GM12878 (cell line): ENCODE results near the gene MYO7B. TPM values are rescaled to one million over a fixed set of nuclear protein-coding genes. Genes with fewer than 3 reads are reported as not detected.

Experiments
- ATAC-seq: fragments of 200-7000 bp; cut with Tn5 transposase; 3 replicates; pipeline ENCODE4 v1.9.1; 2020; ENCODE audit warnings: mild to moderate bottlenecking, moderate library complexity
- BruUV-seq: library from RNA; stranded (reverse); fragments of 400-500 nt; replicated peaks from 2 replicates; lab custom pipeline; 2021; lab: Mats Ljungman, UMichigan
- CTCF ChIA-PET: fragments of 300-600 bp; sonication (Branson Sonifier 250); formaldehyde crosslinking; extraction: SDS; loops from one replicate; lab custom pipeline; 2021; ENCODE audit warnings: inconsistent platforms; lab: Yijun Ruan, JAX
- POLR2A ChIA-PET: fragments of 350-600 bp; formaldehyde crosslinking; extraction: SDS; loops from one replicate; lab custom pipeline; 2021; ENCODE audit warnings: inconsistent platforms; lab: Charles Lee
- RAD21 ChIA-PET: fragments of 300-600 bp; sonication (Branson Sonifier 250); formaldehyde crosslinking; loops from one replicate; lab custom pipeline; 2023; ENCODE audit warnings: antibody characterized with exemption; ENCODE audit not compliant: unreplicated experiment; lab: Charles Lee
- SMC1A ChIA-PET: fragments of 300-600 bp; sonication (Branson Sonifier 250); formaldehyde crosslinking; loops from one replicate; lab custom pipeline; 2023; ENCODE audit not compliant: unreplicated experiment, uncharacterized antibody; lab: Charles Lee
- DNase-seq: peaks from one replicate; pipeline ENCODE4 v3.0.0-alpha.2; 2011; ENCODE audit warnings: low read depth, low spot score
- FAIRE-seq: peaks from 3 replicates; lab custom pipeline; 2011; peaks lifted over from hg19 to GRCh38; lab: Jason Lieb, UNC
- H2AFZ ChIP-seq: 2 replicates; pipeline ENCODE4 v1.6.0; 2011; ENCODE audit warnings: low read depth, low read length, control low read depth; ENCODE audit not compliant: control insufficient read depth
- H3K27ac ChIP-seq: 2 replicates; pipeline ENCODE4 v1.5.1; 2011; ENCODE audit warnings: control low read depth; ENCODE audit not compliant: control insufficient read depth, insufficient read depth
- H3K27me3 ChIP-seq, 2 experiments: replicated peaks in 1 of 2; 2 replicates each; pipeline versions ENCODE4 v1.6.0 to v1.6.1; 2011; ENCODE audit warnings: low read length in 1 of 2; ENCODE audit not compliant: control insufficient read depth in 2 of 2, insufficient read depth in 2 of 2
- H3K36me3 ChIP-seq, 2 experiments: 2 replicates each; pipeline ENCODE4 v1.5.1; 2011; ENCODE audit warnings: low read length in 1 of 2; ENCODE audit not compliant: control insufficient read depth in 2 of 2, insufficient read depth in 2 of 2
- H3K4me1 ChIP-seq: 2 replicates; pipeline ENCODE4 v1.6.1; 2011; ENCODE audit warnings: mild to moderate bottlenecking, low read length, moderate library complexity, mixed read lengths; ENCODE audit not compliant: control insufficient read depth, insufficient read depth
- H3K4me2 ChIP-seq: 2 replicates; pipeline ENCODE4 v1.6.0; 2011; ENCODE audit warnings: control low read depth; ENCODE audit not compliant: control insufficient read depth, insufficient read depth
- H3K4me3 ChIP-seq: fragments of 200-600 bp; sonication (generic); 2 replicates; pipeline ENCODE4 v1.5.1; 2016
- H3K79me2 ChIP-seq: 2 replicates; pipeline ENCODE4 v1.6.0; 2011; ENCODE audit warnings: low read length; ENCODE audit not compliant: control insufficient read depth, insufficient read depth
- H3K9ac ChIP-seq: 2 replicates; pipeline ENCODE4 v1.8.0; 2011; ENCODE audit warnings: low read length, control low read depth, mixed read lengths; ENCODE audit not compliant: control insufficient read depth, insufficient read depth
- H3K9me3 ChIP-seq: replicated peaks from 3 replicates; pipeline ENCODE4 v1.5.1; 2011; ENCODE audit warnings: mild to moderate bottlenecking, low read length; ENCODE audit not compliant: control insufficient read depth, insufficient read depth
- H4K20me1 ChIP-seq: 2 replicates; pipeline ENCODE4 v1.6.0; 2011; ENCODE audit not compliant: control insufficient read depth, insufficient read depth
- BRCA1 ChIP-seq: IDR thresholded peaks from 2 replicates; pipeline ENCODE4 v1.6.1; 2011; ENCODE audit warnings: low read depth, low read length, improper control_type of control experiment
- CHD2 ChIP-seq: IDR thresholded peaks from 2 replicates; pipeline ENCODE4 v1.6.1; 2011; ENCODE audit warnings: low read depth, low read length, improper control_type of control experiment, borderline replicate concordance
- HDGF ChIP-seq: fragments of 450-650 bp; IDR thresholded peaks from 2 replicates; pipeline ENCODE4 v1.6.1; 2016; ENCODE audit warnings: antibody characterized with exemption
- IKZF1 ChIP-seq: fragments of 450-650 bp; conservative IDR thresholded peaks from 2 replicates; pipeline ENCODE4 v1.6.1; 2017; ENCODE audit warnings: antibody characterized with exemption, mild to moderate bottlenecking
- IRF4 ChIP-seq: IDR thresholded peaks from 2 replicates; pipeline ENCODE4 v1.6.1; 2011; ENCODE audit warnings: low read depth, low read length
- LARP7 ChIP-seq: fragments of 450-650 bp; IDR thresholded peaks from 2 replicates; pipeline ENCODE4 v1.6.1; 2017; ENCODE audit warnings: mild to moderate bottlenecking
- RAD51 ChIP-seq: fragments of 450-650 bp; IDR thresholded peaks from 2 replicates; pipeline ENCODE4 v1.6.1; 2016; ENCODE audit warnings: moderate library complexity, mild to moderate bottlenecking, inconsistent platforms
- RUNX3 ChIP-seq: IDR thresholded peaks from 2 replicates; pipeline ENCODE4 v1.6.1; 2012; ENCODE audit warnings: low read length, inconsistent platforms
- SIX5 ChIP-seq: IDR thresholded peaks from 2 replicates; pipeline ENCODE4 v1.6.1; 2011; ENCODE audit warnings: mild to moderate bottlenecking, low read depth, low read length, moderate library complexity; ENCODE audit not compliant: severe bottlenecking
- SMAD5 ChIP-seq: IDR thresholded peaks from 2 replicates; pipeline ENCODE4 v1.6.1; 2016; ENCODE audit warnings: antibody characterized with exemption, low read depth
- STAT3 ChIP-seq: IDR thresholded peaks from 2 replicates; pipeline ENCODE4 v1.6.1; 2011; ENCODE audit warnings: low read depth, low read length, improper control_type of control experiment
- YBX1 ChIP-seq: fragments of 450-650 bp; IDR thresholded peaks from 2 replicates; pipeline ENCODE4 v1.6.1; 2016; ENCODE audit warnings: antibody characterized with exemption
- ZBTB11 ChIP-seq: fragments of 450-650 bp; formaldehyde crosslinking; IDR thresholded peaks from 2 replicates; pipeline ENCODE4 v1.5.0; 2022; ENCODE audit warnings: mild to moderate bottlenecking, missing genetic modification characterization
- ZNF217 ChIP-seq: fragments of 450-650 bp; IDR thresholded peaks from 2 replicates; pipeline ENCODE4 v1.6.1; 2017; ENCODE audit warnings: antibody characterized with exemption, mild to moderate bottlenecking
- ZNF24 ChIP-seq: fragments of 450-650 bp; IDR thresholded peaks from 2 replicates; pipeline ENCODE4 v1.6.1; 2017; ENCODE audit warnings: antibody characterized with exemption, mild to moderate bottlenecking
- WGBS: methylation state at CpG from one replicate; pipeline ENCODE4 v1.1.6; 2016; ENCODE audit warnings: low lambda C conversion rate; ENCODE audit not compliant: insufficient replicate concordance, insufficient coverage; ENCODE audit errors: missing lambda C conversion rate; 5-methylcytosine and 5-hydroxymethylcytosine counted together
- in situ Hi-C: fragments of 300-500 bp; cut with MboI; formaldehyde crosslinking; loops from 9 replicates; pipeline ENCODE4 v1.14.3; 2018; ENCODE audit warnings: mixed read lengths
- intact Hi-C: fragments of 100-400 bp; cut with micrococcal nuclease; formaldehyde crosslinking; loops from one replicate; pipeline ENCODE4 v1.14.2; 2022; ENCODE audit not compliant: unreplicated experiment
- polyA plus RNA-seq, 11 experiments: library from polyadenylated mRNA; depleted of rRNA in 4 of 11; unstranded in 6 of 11; stranded (reverse) in 5 of 11; fragments of >200 nt; fragmentation: Nextera tagmentation in 4 of 11; fragmentation: Illumina TruSeq in 1 of 11; extraction: Ambion mirVana in 4 of 11; extraction: Trizol in 1 of 11; gene quantifications; 1 replicate in 1 of 11; 2 replicates in 10 of 11; pipeline versions ENCODE4 v1.2.1 to v1.2.3, GENCODE V29; 2011 to 2016; ENCODE audit warnings: inconsistent platforms in 2 of 11, missing spikeins in 2 of 11, low read depth in 1 of 11
- total RNA-seq, 4 experiments: library from RNA; depleted of rRNA in 3 of 4; stranded (reverse); fragments of >200 nt in 3 of 4; fragmentation: Illumina TruSeq in 1 of 4; extraction: Trizol in 1 of 4; gene quantifications; 2 replicates each; pipeline versions ENCODE4 v1.2.1 to v1.2.3, GENCODE V29; 2013 to 2021
- TF ChIP-seq, protein P1 (sequence below): IDR thresholded peaks from 2 replicates; pipeline ENCODE4 v1.6.1; 2011; ENCODE audit warnings: low read depth, mild to moderate bottlenecking, low read length, moderate library complexity, borderline replicate concordance; ENCODE audit errors: extremely low read depth
- TF ChIP-seq, protein P2 (sequence below): fragments of 450-650 bp; IDR thresholded peaks from 2 replicates; pipeline ENCODE4 v1.6.1; 2016; ENCODE audit warnings: mild to moderate bottlenecking, moderate library complexity, borderline replicate concordance

MYO7B gene
- total and polyA plus RNA-seq, 10 of the 15 experiments (the other 5 are each of a cell fraction or from before 2014, with no cell fraction given): 0.08 to 4.8 (median 1.2) TPM

DNA sequence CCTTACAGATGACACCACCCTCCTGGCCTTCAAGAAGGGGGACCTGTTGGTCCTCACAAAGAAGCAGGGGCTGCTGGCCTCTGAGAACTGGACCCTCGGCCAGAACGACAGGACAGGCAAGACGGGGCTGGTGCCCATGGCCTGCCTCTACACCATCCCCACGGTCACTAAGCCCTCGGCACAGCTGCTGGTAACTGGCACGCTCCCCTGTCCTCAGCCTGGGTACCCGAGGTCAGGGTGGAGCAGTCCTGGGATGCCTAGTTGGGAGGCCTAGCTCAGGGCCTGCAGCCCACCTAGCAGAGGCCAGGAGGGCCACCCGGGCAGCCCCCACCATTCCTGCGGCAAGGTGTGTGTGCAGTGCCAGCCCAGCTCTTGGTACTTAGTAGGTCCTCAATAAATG is 94.2 kb downstream of the MYO7B start (continued):
- TF ChIP-seq ZBTB11 (CRISPR knock-in tag) (no peak), HDGF (no peak), IRF4 (no peak)

DNA sequence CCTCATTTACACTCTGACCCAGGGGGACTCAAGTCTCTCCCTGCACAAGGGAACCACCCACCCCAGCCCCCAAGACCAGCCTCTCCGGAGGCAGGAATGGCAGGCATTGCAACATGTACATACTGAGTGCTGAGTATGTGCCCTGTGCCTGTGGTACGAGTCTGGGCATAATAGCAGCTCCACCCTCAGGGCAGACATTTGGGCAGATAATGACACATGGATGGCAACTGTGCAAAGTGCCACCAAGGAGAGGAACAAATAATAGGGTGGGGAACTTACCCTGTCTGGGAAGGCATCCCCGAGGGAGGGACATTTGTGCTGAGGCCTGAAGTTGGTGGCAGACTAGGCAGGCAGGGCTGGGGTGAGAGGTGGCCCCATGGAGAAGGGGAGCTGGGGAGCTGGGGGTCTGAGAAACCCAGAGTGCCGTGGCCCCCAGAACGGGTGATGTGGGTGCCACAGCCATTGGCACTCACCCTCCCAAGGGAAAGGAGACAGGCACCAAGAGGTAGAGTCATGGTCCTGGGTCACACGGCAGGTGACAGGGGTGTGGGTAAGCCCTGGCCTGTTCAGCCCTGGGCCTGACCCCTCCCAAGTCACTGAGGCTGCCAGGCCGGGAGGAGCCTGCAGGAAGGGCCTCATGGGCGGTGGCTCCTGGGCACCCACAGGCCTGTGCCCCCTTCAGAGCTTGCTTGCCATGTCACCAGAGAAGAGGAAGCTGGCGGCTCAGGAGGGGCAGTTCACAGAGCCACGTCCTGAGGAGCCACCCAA is 94.8 kb downstream of the MYO7B start:
- Histone ChIP-seq H3K27ac (no peak overlapping the region), H3K27me3 (no peaks in the 10 kb centered on the region), H2AFZ (no peak overlapping the region), H3K79me2 (no peaks in the 10 kb centered on the region), H3K9ac (no peak overlapping the region), H4K20me1 (no peaks in the 10 kb centered on the region), H3K36me3 (no peaks in the 10 kb centered on the region), H3K4me3 (no peak overlapping the region), H3K4me1 (peaks cover 17% of the 10 kb centered on the region), H3K9me3 (no peaks in the 10 kb centered on the region), H3K4me2 (no peak overlapping the region)
- ATAC-seq (no peak), FAIRE-seq (no peak), DNase-seq (no peak)
- POLR2A ChIA-PET: no interaction called here
- in situ Hi-C loops: no loop called here
- intact Hi-C loops: no loop called here
- no TSS peak for BruUV-seq
- CTCF ChIA-PET: no interaction called here
- RAD21 ChIA-PET: interaction anchor here (0.6 kb wide), 1 partner anchor 41 kb away, joined by 3 read pairs; no protein-coding TSS in a partner anchor
- SMC1A ChIA-PET: no interaction called here
- 20% methylated on average over 10 of the region's 10 CpGs for WGBS
- no peak for TF ChIP-seq SIX5
- TF ChIP-seq, protein P1, sequence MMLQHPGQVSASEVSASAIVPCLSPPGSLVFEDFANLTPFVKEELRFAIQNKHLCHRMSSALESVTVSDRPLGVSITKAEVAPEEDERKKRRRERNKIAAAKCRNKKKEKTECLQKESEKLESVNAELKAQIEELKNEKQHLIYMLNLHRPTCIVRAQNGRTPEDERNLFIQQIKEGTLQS: no peak
- no peak for TF ChIP-seq HDGF
- no peak for TF ChIP-seq CHD2
- TF ChIP-seq, protein P2, sequence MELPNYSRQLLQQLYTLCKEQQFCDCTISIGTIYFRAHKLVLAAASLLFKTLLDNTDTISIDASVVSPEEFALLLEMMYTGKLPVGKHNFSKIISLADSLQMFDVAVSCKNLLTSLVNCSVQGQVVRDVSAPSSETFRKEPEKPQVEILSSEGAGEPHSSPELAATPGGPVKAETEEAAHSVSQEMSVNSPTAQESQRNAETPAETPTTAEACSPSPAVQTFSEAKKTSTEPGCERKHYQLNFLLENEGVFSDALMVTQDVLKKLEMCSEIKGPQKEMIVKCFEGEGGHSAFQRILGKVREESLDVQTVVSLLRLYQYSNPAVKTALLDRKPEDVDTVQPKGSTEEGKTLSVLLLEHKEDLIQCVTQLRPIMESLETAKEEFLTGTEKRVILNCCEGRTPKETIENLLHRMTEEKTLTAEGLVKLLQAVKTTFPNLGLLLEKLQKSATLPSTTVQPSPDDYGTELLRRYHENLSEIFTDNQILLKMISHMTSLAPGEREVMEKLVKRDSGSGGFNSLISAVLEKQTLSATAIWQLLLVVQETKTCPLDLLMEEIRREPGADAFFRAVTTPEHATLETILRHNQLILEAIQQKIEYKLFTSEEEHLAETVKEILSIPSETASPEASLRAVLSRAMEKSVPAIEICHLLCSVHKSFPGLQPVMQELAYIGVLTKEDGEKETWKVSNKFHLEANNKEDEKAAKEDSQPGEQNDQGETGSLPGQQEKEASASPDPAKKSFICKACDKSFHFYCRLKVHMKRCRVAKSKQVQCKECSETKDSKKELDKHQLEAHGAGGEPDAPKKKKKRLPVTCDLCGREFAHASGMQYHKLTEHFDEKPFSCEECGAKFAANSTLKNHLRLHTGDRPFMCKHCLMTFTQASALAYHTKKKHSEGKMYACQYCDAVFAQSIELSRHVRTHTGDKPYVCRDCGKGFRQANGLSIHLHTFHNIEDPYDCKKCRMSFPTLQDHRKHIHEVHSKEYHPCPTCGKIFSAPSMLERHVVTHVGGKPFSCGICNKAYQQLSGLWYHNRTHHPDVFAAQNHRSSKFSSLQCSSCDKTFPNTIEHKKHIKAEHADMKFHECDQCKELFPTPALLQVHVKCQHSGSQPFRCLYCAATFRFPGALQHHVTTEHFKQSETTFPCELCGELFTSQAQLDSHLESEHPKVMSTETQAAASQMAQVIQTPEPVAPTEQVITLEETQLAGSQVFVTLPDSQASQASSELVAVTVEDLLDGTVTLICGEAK: no peak
- no peak for TF ChIP-seq LARP7
- TF ChIP-seq RUNX3: no peak
- TF ChIP-seq RAD51: no peak
- TF ChIP-seq BRCA1: no peak
- no peak for TF ChIP-seq SMAD5
- TF ChIP-seq ZNF24: no peak
- no peak for TF ChIP-seq STAT3
- no peak for TF ChIP-seq IKZF1
- TF ChIP-seq ZNF217: no peak
- no peak for TF ChIP-seq YBX1
